Measurements from ENCODE around the gene GPR18.
"Not testable (repeated sequence)": the region's sequence is repeated elsewhere in the genome, so short reads cannot be mapped to it uniquely, and the experiment has no call there.

Gene GPR18

GRCh38 chr13:99228737-99229691 is 29.2 kb downstream of the GPR18 start:
- no peak for DNase-seq (ENCODE audit: low read depth)

GRCh38 chr13:99227909-99228688 is 30.1 kb downstream of the GPR18 start:
- DNase-seq (ENCODE audit: low read depth): no peak

GRCh38 chr13:99227331-99227900 is 30.8 kb downstream of the GPR18 start:
- DNase-seq (ENCODE audit: low read depth): no peak

GRCh38 chr13:99226513-99226912 is 31.7 kb downstream of the GPR18 start:
- no peak for DNase-seq (ENCODE audit: low read depth)

- DNase-seq (ENCODE audit: low read depth): no peak
These were observed 33.1 kb downstream of the GPR18 start for GRCh38 chr13:99225078-99225477.

GRCh38 chr13:99224021-99224420 is 34.2 kb downstream of the GPR18 start:
- no peak for DNase-seq (ENCODE audit: low read depth)

- no peak for DNase-seq (ENCODE audit: low read depth)
These were observed 34.6 kb downstream of the GPR18 start for GRCh38 chr13:99223587-99223986.

- no peak for DNase-seq (ENCODE audit: low read depth)
These were observed 36.5 kb downstream of the GPR18 start for GRCh38 chr13:99221567-99222239.

- DNase-seq (ENCODE audit: low read depth): no peak
These were observed 37.8 kb downstream of the GPR18 start for GRCh38 chr13:99220199-99220935.

- DNase-seq (ENCODE audit: low read depth): no peak
These were observed 39.2 kb downstream of the GPR18 start for GRCh38 chr13:99218969-99219368.

- no peak for DNase-seq (ENCODE audit: low read depth)
These were observed 39.6 kb downstream of the GPR18 start for GRCh38 chr13:99218545-99218944.

GRCh38 chr13:99218126-99218525 is 40.1 kb downstream of the GPR18 start:
- DNase-seq (ENCODE audit: low read depth): no peak

GRCh38 chr13:99217461-99218110 is 40.6 kb downstream of the GPR18 start:
- no peak for DNase-seq (ENCODE audit: low read depth)

- DNase-seq (ENCODE audit: low read depth): no peak
These were observed 42.9 kb downstream of the GPR18 start for GRCh38 chr13:99215184-99215830.

GRCh38 chr13:99214731-99215130 is 43.4 kb downstream of the GPR18 start:
- DNase-seq (ENCODE audit: low read depth): no peak

GRCh38 chr13:99214232-99214631 is 43.9 kb downstream of the GPR18 start:
- no peak for DNase-seq (ENCODE audit: low read depth)

- DNase-seq (ENCODE audit: low read depth): no peak
These were observed 46.7 kb downstream of the GPR18 start for GRCh38 chr13:99211421-99212035.

- not testable (repeated sequence) for DNase-seq (ENCODE audit: low read depth)
These were observed 47.6 kb downstream of the GPR18 start for GRCh38 chr13:99210627-99211026.

GRCh38 chr13:99208845-99209527 is 49.2 kb downstream of the GPR18 start:
- DNase-seq (ENCODE audit: low read depth): no peak

Measured in stimulated activated CD8-positive, alpha-beta memory T cell treated with anti-CD3 and anti-CD28 coated beads, Interleukin-15, amount 100 ng/mL, for 24 hours (primary cell).